ENCODE results near the gene KAZALD1. TPM values are rescaled to one million over a fixed set of nuclear protein-coding genes. Genes with fewer than 3 reads are reported as not detected.

KAZALD1 gene
- total RNA-seq, 1 donor from 2014 or later = 1.3 TPM

DNA sequence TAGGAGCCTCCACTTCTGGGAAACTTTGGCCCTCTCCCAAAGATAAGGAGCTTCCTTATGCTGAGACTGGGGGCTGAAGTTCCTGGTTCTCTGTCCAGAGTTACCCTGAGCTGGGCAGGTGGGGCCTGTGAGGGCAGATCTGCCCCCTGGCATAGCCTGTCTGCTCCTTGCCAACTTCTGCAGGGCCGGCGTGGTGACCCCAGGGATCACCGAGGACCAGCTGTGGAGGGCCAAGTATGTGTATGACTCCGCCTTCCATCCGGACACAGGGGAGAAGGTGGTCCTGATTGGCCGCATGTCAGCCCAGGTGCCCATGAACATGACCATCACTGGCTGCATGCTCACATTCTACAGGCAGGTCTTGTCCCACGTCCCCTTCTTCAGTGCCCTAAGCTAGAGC, 26.5 kb upstream of the KAZALD1 start:
- TF ChIP-seq, protein P1, sequence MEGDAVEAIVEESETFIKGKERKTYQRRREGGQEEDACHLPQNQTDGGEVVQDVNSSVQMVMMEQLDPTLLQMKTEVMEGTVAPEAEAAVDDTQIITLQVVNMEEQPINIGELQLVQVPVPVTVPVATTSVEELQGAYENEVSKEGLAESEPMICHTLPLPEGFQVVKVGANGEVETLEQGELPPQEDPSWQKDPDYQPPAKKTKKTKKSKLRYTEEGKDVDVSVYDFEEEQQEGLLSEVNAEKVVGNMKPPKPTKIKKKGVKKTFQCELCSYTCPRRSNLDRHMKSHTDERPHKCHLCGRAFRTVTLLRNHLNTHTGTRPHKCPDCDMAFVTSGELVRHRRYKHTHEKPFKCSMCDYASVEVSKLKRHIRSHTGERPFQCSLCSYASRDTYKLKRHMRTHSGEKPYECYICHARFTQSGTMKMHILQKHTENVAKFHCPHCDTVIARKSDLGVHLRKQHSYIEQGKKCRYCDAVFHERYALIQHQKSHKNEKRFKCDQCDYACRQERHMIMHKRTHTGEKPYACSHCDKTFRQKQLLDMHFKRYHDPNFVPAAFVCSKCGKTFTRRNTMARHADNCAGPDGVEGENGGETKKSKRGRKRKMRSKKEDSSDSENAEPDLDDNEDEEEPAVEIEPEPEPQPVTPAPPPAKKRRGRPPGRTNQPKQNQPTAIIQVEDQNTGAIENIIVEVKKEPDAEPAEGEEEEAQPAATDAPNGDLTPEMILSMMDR (IDR thresholded peaks at IDR 0.05; ENCODE audit: unreplicated experiment) = no peak
- peaks cover 18% of the 10 kb centered on the region for H3K4me1 Mint-ChIP-seq (ENCODE audit: low read depth)
- peaks cover 77% of the 10 kb centered on the region for H3K27me3 Mint-ChIP-seq
- H3K9me3 Mint-ChIP-seq (ENCODE audit: low read depth) = no peaks in the 10 kb centered on the region
- no peak for DNase-seq (ENCODE audit: low spot score, unreplicated experiment)
- no peak overlapping the region for H3K27ac Mint-ChIP-seq
- H3K36me3 Mint-ChIP-seq (ENCODE audit: insufficient read depth) = no peaks in the 10 kb centered on the region
- H3K4me3 Mint-ChIP-seq (ENCODE audit: low read depth) = no peak overlapping the region

DNA sequence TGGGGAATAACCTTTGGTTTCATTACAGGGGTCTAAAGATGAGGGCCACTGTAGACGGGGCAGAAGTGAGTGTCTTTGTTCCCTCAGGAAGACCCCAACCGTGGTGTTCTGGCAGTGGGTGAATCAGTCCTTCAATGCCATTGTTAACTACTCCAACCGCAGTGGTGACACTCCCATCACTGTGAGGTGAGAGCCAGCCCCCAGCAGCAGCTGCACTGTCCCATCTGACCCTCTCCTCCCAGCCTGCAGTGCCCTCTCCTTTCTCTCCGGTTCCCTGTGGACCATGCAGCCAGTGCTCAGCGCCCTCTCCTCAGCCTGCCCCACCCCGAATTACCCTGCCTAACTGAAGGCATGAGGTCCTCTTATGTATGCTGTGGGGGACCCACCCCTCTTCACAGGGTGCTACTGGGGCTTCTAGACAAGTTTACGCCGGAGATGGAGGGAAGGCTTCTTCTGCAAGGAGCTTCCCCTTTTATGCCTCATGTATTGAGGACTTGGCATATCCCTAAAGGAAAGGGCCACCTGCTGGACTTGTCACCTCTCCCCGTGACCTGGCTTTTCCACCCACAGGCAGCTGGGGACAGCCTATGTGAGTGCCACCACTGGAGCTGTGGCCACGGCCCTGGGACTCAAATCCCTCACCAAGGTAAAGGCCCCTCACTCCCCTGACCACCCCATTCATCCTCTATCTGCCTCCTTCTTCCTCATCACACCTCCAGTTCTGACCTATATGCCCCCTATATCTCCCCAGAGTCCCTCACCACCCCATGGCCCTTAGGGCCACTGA, 25.7 kb upstream of the KAZALD1 start:
- Mint-ChIP-seq H3K27me3 (peaks cover 79% of the 10 kb centered on the region), H3K9me3 (ENCODE audit: low read depth) (no peaks in the 10 kb centered on the region), H3K36me3 (ENCODE audit: insufficient read depth) (no peaks in the 10 kb centered on the region), H3K27ac (no peak overlapping the region), H3K4me1 (ENCODE audit: low read depth) (peaks cover 18% of the 10 kb centered on the region), H3K4me3 (ENCODE audit: low read depth) (no peak overlapping the region)
- DNase-seq (ENCODE audit: low spot score, unreplicated experiment) = no peak
- TF ChIP-seq, protein P1 (IDR thresholded peaks at IDR 0.05; ENCODE audit: unreplicated experiment) = no peak

DNA sequence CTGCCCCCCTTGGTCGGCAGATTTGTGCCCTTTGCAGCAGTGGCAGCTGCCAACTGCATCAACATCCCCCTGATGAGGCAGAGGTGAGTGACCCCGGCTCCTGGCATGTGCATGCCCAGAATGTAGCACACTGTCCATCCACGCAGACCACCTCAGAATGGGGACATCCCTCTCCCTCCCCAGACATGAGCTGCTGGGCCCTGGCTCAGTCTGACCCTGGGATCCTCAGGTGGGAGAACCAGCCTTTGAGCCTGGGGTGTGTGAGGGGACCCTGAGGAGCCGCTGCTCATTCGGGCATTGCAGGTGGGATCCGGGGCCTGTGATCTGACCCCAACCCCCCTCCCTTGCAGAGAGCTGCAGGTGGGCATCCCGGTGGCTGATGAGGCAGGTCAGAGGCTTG, 25.1 kb upstream of the KAZALD1 start:
- DNase-seq (ENCODE audit: low spot score, unreplicated experiment) = no peak
- Mint-ChIP-seq H3K4me3 (ENCODE audit: low read depth) (no peak overlapping the region), H3K4me1 (ENCODE audit: low read depth) (peaks cover 13% of the 10 kb centered on the region), H3K36me3 (ENCODE audit: insufficient read depth) (no peaks in the 10 kb centered on the region), H3K27me3 (peaks cover 75% of the 10 kb centered on the region), H3K9me3 (ENCODE audit: low read depth) (no peaks in the 10 kb centered on the region), H3K27ac (no peak overlapping the region)
- TF ChIP-seq, protein P1 (IDR thresholded peaks at IDR 0.05; ENCODE audit: unreplicated experiment) = no peak

DNA sequence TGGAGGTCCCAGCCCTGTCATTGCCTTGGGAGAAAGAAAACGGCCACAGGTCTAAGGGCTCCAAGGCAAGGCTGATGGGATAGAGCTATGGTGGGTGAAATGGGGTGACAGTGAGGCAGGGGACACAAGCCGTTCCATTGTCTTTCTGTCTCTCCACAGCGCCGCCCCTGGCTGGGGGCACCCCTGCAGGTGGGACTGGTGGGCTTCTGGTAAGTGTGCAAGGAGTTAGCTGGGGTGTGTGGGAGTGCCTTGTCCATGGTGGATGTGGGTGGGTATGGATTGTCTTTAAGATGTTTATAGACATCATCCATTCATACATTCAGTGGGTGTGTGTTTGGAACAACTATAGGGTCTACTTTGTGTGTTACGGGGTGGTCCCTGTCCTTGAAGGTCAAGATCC, 23.3 kb upstream of the KAZALD1 start:
- H3K9me3 Mint-ChIP-seq (ENCODE audit: low read depth) = no peaks in the 10 kb centered on the region
- no peaks in the 10 kb centered on the region for H3K36me3 Mint-ChIP-seq (ENCODE audit: insufficient read depth)
- H3K4me1 Mint-ChIP-seq (ENCODE audit: low read depth) = peaks cover 15% of the 10 kb centered on the region
- H3K27me3 Mint-ChIP-seq = peaks cover 64% of the 10 kb centered on the region
- TF ChIP-seq, protein P1 (IDR thresholded peaks at IDR 0.05; ENCODE audit: unreplicated experiment) = peak; percentile 18
- H3K27ac Mint-ChIP-seq = no peak overlapping the region
- H3K4me3 Mint-ChIP-seq (ENCODE audit: low read depth) = no peak overlapping the region
- no peak for DNase-seq (ENCODE audit: low spot score, unreplicated experiment)

DNA sequence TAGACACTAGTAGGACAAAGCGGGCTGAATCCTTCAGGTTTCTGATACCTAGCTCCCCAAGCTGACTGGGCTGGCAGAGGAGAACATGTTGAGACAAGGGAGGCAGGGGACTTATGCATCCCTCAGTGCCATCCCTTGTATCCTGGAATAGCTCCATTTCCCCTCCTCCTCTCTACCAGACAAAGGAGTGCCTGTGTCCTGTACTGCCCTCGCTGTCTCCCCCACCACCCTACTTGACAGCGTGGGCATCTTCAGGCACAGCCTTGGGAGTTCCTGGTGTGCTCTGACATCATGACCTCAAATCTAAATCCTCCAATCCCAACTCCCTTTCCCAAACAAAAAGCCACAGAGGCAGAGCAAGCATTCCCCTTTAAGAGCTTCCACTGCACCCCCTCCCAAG, 21.7 kb upstream of the KAZALD1 start:
- Mint-ChIP-seq H3K27ac (no peak overlapping the region), H3K4me3 (ENCODE audit: low read depth) (no peak overlapping the region), H3K4me1 (ENCODE audit: low read depth) (peaks cover 10% of the 10 kb centered on the region), H3K9me3 (ENCODE audit: low read depth) (no peaks in the 10 kb centered on the region), H3K36me3 (ENCODE audit: insufficient read depth) (no peaks in the 10 kb centered on the region), H3K27me3 (peaks cover 52% of the 10 kb centered on the region)
- TF ChIP-seq, protein P1 (IDR thresholded peaks at IDR 0.05; ENCODE audit: unreplicated experiment) = no peak
- DNase-seq (ENCODE audit: low spot score, unreplicated experiment) = no peak

Measured in progenitor cell of endocrine pancreas (in vitro differentiated cells).